ENCODE data around the gene DOCK7.

GRCh38 chr1:62691062-62691844 is 3.1 kb upstream of the DOCK7 start:
- no peak for TF ChIP-seq CTCF (IDR thresholded peaks at IDR 0.05)
- TF ChIP-seq POLR2A (IDR thresholded peaks at IDR 0.05), result no peak
